KMS-11 (cell line): ENCODE measurements around the gene EVC.

Experiments
- H2AFZ ChIP-seq: fragments of 200-600 bp; sonication (generic); 2 replicates; pipeline ENCODE4 v1.6.1; 2016; ENCODE audit warnings: antibody characterized with exemption, mixed run types, low read depth
- H3K27ac ChIP-seq: fragments of 200-600 bp; sonication (generic); 2 replicates; pipeline ENCODE4 v1.6.1; 2016; ENCODE audit warnings: mild to moderate bottlenecking, mixed run types
- H3K27me3 ChIP-seq: fragments of 200-600 bp; sonication (generic); 2 replicates; pipeline ENCODE4 v1.6.1; 2017; ENCODE audit warnings: mild to moderate bottlenecking, low read depth, mixed run types, moderate library complexity; ENCODE audit not compliant: insufficient read depth
- H3K36me3 ChIP-seq: fragments of 200-600 bp; sonication (generic); 2 replicates; pipeline ENCODE4 v1.6.1; 2017; ENCODE audit warnings: mild to moderate bottlenecking, mixed run types; ENCODE audit not compliant: insufficient read depth
- H3K4me1 ChIP-seq: fragments of 200-600 bp; sonication (generic); 2 replicates; pipeline ENCODE4 v1.6.1; 2016; ENCODE audit warnings: mild to moderate bottlenecking, low read depth, mixed run types; ENCODE audit not compliant: poor library complexity, severe bottlenecking
- H3K4me2 ChIP-seq: fragments of 200-600 bp; sonication (generic); 2 replicates; pipeline ENCODE4 v1.7.0; 2016; ENCODE audit warnings: mild to moderate bottlenecking, mixed run types
- H3K4me3 ChIP-seq: fragments of 200-600 bp; sonication (generic); IDR thresholded peaks from 2 replicates; pipeline ENCODE4 v1.6.1; 2017; ENCODE audit warnings: low read depth, low read length, mixed read lengths; ENCODE audit not compliant: insufficient read depth
- H3K79me2 ChIP-seq: fragments of 200-600 bp; sonication (generic); 2 replicates; pipeline ENCODE4 v1.6.1; 2016; ENCODE audit warnings: low read depth, mixed run types; ENCODE audit not compliant: insufficient read depth
- H3K9ac ChIP-seq: fragments of 200-600 bp; sonication (generic); 2 replicates; pipeline ENCODE4 v1.6.1; 2016; ENCODE audit warnings: mild to moderate bottlenecking, mixed run types
- H4K20me1 ChIP-seq: fragments of 200-600 bp; sonication (generic); 2 replicates; pipeline ENCODE4 v1.6.1; 2016; ENCODE audit warnings: mild to moderate bottlenecking, mixed run types; ENCODE audit not compliant: insufficient read depth
- TF ChIP-seq, protein P1 (sequence below): fragments of 200-600 bp; sonication (generic); conservative IDR thresholded peaks from 2 replicates; pipeline ENCODE4 v1.6.1; 2017; ENCODE audit warnings: low read depth, mild to moderate bottlenecking, antibody characterized with exemption, low read length, moderate library complexity, mixed read lengths

Gene EVC

DNA sequence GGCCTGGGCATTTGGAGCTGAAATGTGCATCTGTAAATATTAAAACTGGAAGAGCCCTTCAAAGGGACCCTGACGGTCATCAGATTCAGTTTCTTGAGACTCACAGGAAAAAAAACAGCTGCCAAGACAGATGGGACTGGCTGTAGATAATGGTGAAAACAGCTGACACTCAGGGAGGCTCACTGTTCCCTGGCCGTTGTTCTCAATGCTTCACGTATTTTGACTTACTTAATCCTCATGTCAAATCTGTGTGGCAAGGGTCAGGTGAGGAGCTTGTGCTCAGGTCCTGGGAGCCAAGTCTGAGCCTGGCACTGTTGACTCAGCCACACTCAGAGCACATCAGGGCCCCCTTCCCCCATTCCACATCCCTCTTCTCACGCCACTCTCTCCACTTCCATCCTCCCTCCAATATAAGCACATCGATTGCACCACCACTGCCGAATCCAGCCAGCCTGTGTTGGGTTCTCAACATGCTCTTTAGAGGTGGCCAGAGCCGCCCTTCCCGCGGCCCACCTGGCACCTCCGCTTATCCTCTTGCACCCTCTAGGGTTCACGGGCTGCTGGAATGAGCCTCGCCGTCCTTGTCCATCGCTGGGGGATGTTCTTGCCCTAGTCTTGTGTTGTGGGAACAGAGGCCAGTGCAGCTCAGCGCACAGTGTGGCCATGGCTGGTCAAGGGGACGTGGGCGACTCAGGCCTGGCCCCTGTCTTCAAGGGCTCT is 40.1 kb downstream of the EVC start:
- Histone ChIP-seq H3K79me2 (no peaks in the 10 kb centered on the region), H4K20me1 (no peaks in the 10 kb centered on the region), H3K9ac (no peak overlapping the region), H3K4me1 (no peaks in the 10 kb centered on the region), H3K27me3 (no peaks in the 10 kb centered on the region), H2AFZ (no peak overlapping the region), H3K4me2 (no peak overlapping the region), H3K4me3 (no peak overlapping the region), H3K27ac (no peak overlapping the region), H3K36me3 (no peaks in the 10 kb centered on the region)
- TF ChIP-seq, protein P1, sequence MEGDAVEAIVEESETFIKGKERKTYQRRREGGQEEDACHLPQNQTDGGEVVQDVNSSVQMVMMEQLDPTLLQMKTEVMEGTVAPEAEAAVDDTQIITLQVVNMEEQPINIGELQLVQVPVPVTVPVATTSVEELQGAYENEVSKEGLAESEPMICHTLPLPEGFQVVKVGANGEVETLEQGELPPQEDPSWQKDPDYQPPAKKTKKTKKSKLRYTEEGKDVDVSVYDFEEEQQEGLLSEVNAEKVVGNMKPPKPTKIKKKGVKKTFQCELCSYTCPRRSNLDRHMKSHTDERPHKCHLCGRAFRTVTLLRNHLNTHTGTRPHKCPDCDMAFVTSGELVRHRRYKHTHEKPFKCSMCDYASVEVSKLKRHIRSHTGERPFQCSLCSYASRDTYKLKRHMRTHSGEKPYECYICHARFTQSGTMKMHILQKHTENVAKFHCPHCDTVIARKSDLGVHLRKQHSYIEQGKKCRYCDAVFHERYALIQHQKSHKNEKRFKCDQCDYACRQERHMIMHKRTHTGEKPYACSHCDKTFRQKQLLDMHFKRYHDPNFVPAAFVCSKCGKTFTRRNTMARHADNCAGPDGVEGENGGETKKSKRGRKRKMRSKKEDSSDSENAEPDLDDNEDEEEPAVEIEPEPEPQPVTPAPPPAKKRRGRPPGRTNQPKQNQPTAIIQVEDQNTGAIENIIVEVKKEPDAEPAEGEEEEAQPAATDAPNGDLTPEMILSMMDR: no peak

DNA sequence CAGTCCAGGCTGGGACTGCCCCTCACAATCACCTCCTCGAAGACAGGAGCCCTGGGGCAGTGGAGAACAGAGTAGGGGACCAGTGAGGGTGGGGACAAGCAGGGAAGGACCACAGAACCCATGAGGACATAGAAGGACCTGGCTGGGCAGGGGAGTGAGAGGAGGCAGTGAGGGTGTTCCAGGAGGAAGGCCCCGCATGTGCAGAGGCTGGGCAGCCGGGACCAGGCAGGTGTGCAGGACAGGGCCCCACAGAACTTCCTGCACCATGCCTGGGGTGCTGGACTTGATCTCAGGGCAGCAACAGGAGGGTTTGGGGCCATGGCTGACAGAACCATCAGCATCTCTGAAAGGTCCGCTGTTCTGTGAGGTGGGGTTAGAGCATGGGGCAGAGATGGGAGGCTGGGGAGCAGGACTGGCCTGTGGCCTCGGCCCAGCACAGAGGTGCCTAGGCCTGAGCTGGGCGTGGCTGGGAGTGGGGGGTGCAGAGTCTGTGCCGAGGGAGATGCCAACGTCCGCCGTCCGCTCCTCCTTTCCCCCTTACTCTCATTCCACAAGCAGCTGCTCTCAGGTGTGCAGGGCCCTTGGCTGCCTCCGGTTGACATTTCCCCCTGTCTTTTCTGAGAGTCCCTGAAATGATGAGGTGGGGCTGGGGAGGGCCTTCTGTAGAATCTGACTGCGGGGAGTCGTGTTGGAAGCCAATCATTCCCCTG is 40.8 kb downstream of the EVC start:
- no peaks in the 10 kb centered on the region for H3K36me3 ChIP-seq
- H3K4me1 ChIP-seq: no peaks in the 10 kb centered on the region
- H2AFZ ChIP-seq: no peak overlapping the region
- TF ChIP-seq, protein P1: no peak
- no peaks in the 10 kb centered on the region for H3K79me2 ChIP-seq
- no peak overlapping the region for H3K27ac ChIP-seq
- no peaks in the 10 kb centered on the region for H3K27me3 ChIP-seq
- no peak overlapping the region for H3K4me3 ChIP-seq
- no peak overlapping the region for H3K9ac ChIP-seq
- no peak overlapping the region for H3K4me2 ChIP-seq
- H4K20me1 ChIP-seq: no peaks in the 10 kb centered on the region

DNA sequence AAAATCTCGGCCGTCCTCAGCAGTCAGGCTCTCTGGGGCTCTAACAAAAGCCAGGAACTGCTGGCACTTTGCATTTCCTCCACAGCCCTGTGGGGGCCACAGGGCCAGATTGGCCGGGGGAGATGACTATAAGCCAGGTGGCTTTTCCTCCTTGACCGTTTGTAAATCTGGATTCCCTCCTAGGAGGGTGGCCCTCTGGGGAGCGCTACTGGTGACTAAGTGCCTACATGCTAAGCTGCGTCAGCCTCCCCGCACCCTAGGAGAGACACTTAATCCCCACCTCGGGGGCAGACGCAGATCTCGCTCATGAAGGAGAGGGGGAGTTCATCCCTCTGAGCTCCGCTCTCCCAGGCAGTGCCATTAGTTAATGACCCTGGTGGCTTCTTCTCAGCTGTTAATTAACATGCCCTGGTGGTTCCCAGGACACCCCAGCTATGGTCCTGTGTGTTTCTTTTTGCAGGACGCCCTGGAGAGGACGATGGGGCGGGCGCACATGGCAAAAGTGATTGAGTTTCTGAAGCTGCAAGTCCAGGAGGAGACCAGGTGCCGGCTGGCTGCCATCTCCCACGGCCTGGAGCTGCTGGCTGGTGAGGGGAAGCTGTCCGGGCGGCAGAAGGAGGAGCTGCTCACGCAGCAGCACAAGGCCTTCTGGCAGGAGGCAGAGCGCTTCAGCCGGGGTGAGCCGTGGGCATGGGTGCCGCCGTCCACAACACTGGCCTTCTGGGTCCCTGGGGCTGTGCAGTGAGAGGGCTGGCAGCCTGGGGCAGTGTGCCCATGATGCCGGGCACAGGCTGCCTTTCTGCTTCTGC is 41.6 kb downstream of the EVC start:
- Histone ChIP-seq H3K79me2 (no peaks in the 10 kb centered on the region), H3K27me3 (no peaks in the 10 kb centered on the region), H3K36me3 (no peaks in the 10 kb centered on the region), H4K20me1 (no peaks in the 10 kb centered on the region), H3K9ac (no peak overlapping the region), H3K27ac (no peak overlapping the region), H3K4me1 (no peaks in the 10 kb centered on the region), H2AFZ (no peak overlapping the region), H3K4me2 (no peak overlapping the region), H3K4me3 (no peak overlapping the region)
- TF ChIP-seq, protein P1: no peak

DNA sequence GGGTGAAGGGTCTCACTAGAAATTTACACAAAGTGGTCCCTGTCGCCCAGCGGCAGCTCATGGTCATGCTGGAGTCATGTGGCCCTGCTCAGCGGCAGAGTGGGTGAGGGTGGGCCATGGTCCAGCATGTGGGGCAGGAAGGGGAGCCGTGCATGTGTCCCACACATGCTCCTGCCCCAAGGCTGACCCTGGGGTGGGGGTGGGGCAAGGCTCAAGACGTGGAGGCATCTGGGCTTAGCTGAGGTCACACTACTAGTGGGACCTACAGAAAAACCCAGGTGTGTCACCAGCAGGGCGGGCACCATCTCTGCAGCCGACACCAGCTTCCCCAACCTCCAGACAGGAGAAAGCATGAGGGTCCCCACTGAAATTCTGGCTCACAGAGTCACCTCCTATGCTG is 42.4 kb downstream of the EVC start:
- H3K27ac ChIP-seq: no peak overlapping the region
- H3K9ac ChIP-seq: no peak overlapping the region
- no peaks in the 10 kb centered on the region for H3K4me1 ChIP-seq

More for the DNA sequence above, 42.4 kb downstream of the EVC start:
- Histone ChIP-seq H3K4me3 (no peak overlapping the region), H2AFZ (no peak overlapping the region), H3K27me3 (no peaks in the 10 kb centered on the region), H3K36me3 (no peaks in the 10 kb centered on the region), H3K4me2 (no peak overlapping the region), H3K79me2 (no peaks in the 10 kb centered on the region), H4K20me1 (no peaks in the 10 kb centered on the region)
- TF ChIP-seq, protein P1: no peak
